Stimulated activated effector memory CD8-positive, alpha-beta T cell treated with anti-CD3 and anti-CD28 coated beads, Interleukin-12 subunit alpha, Interleukin-12 subunit beta, amount 100 ng/mL, for 72 hours (primary cell): ENCODE measurements around the gene RTN4R.

Experiments
- ATAC-seq: fragments of 150-1000 bp; cut with Tn5 transposase; 2 replicates; pipeline ENCODE4 v1.10.0; 2021
- DNase-seq, 2 donors: peaks; one replicate each; pipeline ENCODE4 v3.0.0; 2021 to 2022; ENCODE audit warnings: low spot score in 2 of 2
- H3K27ac Mint-ChIP-seq: one replicate; pipeline ENCODE4 v1.8.0; 2022; ENCODE audit warnings: mild to moderate bottlenecking, mixed read lengths
- H3K36me3 Mint-ChIP-seq: one replicate; pipeline ENCODE4 v1.8.0; 2022; ENCODE audit warnings: mild to moderate bottlenecking, mixed read lengths
- H3K4me1 Mint-ChIP-seq: one replicate; pipeline ENCODE4 v1.8.0; 2022; ENCODE audit warnings: mixed read lengths
- H3K4me3 Mint-ChIP-seq: one replicate; pipeline ENCODE4 v1.8.0; 2022; ENCODE audit warnings: mild to moderate bottlenecking, mixed read lengths
- H3K9me3 Mint-ChIP-seq: one replicate; pipeline ENCODE4 v1.8.0; 2022; ENCODE audit warnings: mixed read lengths

RTN4R gene

DNA sequence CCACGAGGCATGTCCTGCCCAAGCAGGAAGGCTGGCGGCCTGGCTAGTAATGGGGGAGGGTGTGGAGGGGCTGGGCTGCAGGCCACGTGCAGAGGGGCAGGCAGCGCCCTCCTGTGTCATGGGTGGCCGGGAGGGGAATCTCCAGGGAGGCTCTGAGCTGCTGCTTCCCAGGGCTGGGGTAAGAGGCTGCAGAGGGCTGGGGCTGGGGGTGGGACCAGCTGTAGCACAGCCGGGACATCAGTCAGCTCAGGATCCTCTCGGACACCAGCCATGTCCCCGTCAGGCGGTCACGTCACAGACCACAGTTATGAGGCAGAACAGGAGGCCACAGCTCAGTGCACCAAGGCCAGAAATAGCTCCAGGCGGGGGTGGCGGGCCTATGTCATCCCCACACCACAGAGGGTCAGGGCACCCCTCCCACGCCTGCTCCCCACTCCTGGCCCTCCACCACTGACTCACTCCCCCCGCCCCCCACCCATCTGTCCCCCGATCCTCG, 21.1 kb downstream of the RTN4R start:
- no peaks in the 10 kb centered on the region for H3K9me3 Mint-ChIP-seq
- H3K4me3 Mint-ChIP-seq, result no peak overlapping the region
- H3K36me3 Mint-ChIP-seq, result peaks cover 6% of the 10 kb centered on the region
- DNase-seq (no peak), ATAC-seq (no peak)
- peaks cover 41% of the 10 kb centered on the region for H3K4me1 Mint-ChIP-seq
- no peak overlapping the region for H3K27ac Mint-ChIP-seq

GRCh38 chr22:20246368-20247009, 21.6 kb downstream of the RTN4R start:
- Mint-ChIP-seq H3K27ac (peak overlapping the region; percentile 87), H3K4me1 (peaks cover 42% of the 10 kb centered on the region), H3K4me3 (no peak overlapping the region), H3K36me3 (peaks cover 6% of the 10 kb centered on the region), H3K9me3 (no peaks in the 10 kb centered on the region)
- ATAC-seq (no peak), DNase-seq (no peak)

- DNase-seq (no peak), ATAC-seq (no peak)
- Mint-ChIP-seq H3K4me1 (peaks cover 42% of the 10 kb centered on the region), H3K27ac (peak overlapping the region; percentile 87), H3K36me3 (peaks cover 6% of the 10 kb centered on the region), H3K9me3 (no peaks in the 10 kb centered on the region), H3K4me3 (peak overlapping the region; percentile 50)
These were observed 22.3 kb downstream of the RTN4R start for GRCh38 chr22:20245577-20246367.

DNA sequence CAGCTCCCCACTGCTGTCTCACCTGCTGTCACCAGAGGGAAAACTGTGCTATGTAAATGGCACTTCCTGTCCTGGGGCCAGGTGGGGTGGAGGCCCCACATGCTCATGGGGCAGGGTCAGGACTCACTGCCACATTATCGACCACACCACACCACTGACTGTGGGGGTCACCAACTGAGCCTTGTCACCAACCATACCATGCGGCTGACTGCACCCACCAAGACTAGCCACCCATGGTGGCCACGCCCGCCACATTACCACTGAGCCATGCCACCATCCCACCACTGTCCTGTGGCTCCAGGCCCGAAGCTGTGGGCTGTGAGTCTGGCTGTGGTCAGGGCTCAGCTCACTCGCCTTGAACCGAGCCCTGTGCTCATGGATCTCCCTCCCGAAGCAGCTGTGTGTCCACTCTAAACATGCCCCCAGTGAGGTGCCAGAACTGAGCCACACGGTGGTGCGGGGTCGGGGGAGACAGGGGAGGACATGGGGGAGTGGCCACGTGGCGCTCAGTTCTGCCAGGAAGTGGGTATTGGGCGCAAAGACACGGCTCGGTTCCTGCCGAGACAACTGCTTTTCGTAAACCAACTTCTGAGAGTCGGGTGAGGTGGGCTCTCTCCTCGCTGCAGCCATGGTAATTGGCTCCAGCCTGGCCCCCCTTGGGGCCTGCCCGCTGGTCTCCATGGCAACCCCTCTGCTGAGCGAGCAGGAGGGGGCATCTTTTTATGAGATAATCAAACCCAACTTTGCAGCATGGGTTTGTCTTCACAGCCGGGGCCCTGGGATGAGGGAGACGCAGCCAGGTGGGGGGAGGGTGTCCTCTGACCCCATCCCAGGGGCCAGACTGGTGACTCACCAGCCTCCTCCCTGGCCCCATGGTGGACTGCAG, 23.2 kb downstream of the RTN4R start:
- peaks cover 6% of the 10 kb centered on the region for H3K36me3 Mint-ChIP-seq
- peaks cover 42% of the 10 kb centered on the region for H3K4me1 Mint-ChIP-seq
- ATAC-seq (peak; percentile 60), DNase-seq (peak; percentile 30 to 73)
- H3K9me3 Mint-ChIP-seq, result no peaks in the 10 kb centered on the region
- H3K4me3 Mint-ChIP-seq, result peak overlapping the region; percentile 50
- peak overlapping the region; percentile 87 for H3K27ac Mint-ChIP-seq

DNA sequence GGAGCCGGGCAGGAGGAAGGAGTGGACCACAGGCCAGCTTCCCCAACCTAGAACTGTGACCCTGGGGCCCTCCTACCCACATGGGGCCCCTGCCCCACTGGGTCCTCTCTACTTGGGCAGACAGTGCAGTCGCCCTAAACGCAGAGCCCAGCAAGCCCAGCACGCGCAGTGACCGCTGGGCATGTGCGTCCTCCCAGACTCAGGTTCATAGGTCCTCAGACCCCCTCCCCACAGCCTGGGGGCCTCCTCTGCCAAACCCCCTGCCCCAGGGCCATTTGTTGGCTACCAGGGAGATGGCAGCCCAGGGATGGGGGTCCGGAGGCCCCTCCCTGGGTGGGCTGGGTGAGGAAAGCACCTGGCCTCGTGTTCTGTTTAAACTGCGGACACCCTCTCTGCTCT, 23.9 kb downstream of the RTN4R start:
- Mint-ChIP-seq H3K4me1 (peaks cover 42% of the 10 kb centered on the region), H3K9me3 (no peaks in the 10 kb centered on the region), H3K4me3 (peak overlapping the region; percentile 50), H3K36me3 (peaks cover 6% of the 10 kb centered on the region), H3K27ac (peak overlapping the region; percentile 87)
- ATAC-seq (no peak), DNase-seq (no peak)

DNA sequence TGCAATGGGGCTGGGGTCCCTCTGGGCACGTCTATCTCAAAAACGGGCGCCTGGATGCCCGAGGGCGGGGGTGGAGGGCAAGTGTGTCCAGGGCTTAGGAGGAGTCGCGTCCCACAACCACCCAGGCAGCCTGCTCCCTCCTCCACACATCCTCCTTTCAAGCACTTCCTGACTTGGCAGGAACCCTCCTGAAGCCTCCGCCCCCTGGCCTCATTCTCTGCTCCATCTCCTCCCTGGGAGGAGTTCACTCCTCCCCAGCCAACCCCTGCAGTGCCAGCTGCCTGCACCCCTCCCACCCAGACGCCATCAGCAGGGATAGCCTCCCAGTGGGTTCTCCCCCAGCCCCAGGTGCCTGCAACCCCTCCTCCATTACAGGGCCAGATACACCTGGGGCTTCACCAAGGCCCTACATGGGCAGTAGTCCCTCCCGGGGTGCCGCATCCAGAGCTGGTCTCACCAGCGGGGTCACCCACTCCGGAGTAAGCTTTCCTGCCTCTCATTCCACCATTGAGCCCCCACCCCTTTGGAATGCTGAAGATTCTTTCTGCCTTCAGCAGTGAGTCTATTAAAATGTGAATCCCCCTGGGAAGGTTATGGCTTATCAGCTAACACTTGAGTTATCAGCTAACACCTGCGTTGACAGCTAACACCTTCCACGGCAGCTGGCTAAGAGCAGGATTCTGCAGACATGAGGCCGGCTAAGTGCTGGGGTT, 24.4 kb downstream of the RTN4R start:
- peaks cover 6% of the 10 kb centered on the region for H3K36me3 Mint-ChIP-seq
- peak overlapping the region; percentile 87 for H3K27ac Mint-ChIP-seq
- peaks cover 42% of the 10 kb centered on the region for H3K4me1 Mint-ChIP-seq
- DNase-seq (peak in 1 of 2 donors; percentile 68), ATAC-seq (peak; percentile 48)
- no peaks in the 10 kb centered on the region for H3K9me3 Mint-ChIP-seq
- peak overlapping the region; percentile 50 for H3K4me3 Mint-ChIP-seq

GRCh38 chr22:20243176-20243536, 25.0 kb downstream of the RTN4R start:
- H3K4me3 Mint-ChIP-seq, result peak overlapping the region; percentile 50
- no peak for ATAC-seq
- peaks cover 42% of the 10 kb centered on the region for H3K4me1 Mint-ChIP-seq
- no peak for DNase-seq
- H3K36me3 Mint-ChIP-seq, result peaks cover 6% of the 10 kb centered on the region
- H3K9me3 Mint-ChIP-seq, result no peaks in the 10 kb centered on the region
- H3K27ac Mint-ChIP-seq, result peak overlapping the region; percentile 87

- peak overlapping the region; percentile 87 for H3K27ac Mint-ChIP-seq
- H3K4me3 Mint-ChIP-seq, result peak overlapping the region; percentile 50
- ATAC-seq (no peak), DNase-seq (no peak)
- no peaks in the 10 kb centered on the region for H3K9me3 Mint-ChIP-seq
- H3K36me3 Mint-ChIP-seq, result peaks cover 6% of the 10 kb centered on the region
- H3K4me1 Mint-ChIP-seq, result peaks cover 42% of the 10 kb centered on the region
These were observed 25.5 kb downstream of the RTN4R start for GRCh38 chr22:20242393-20243175.

- DNase-seq, result no peak
- Mint-ChIP-seq H3K36me3 (peaks cover 10% of the 10 kb centered on the region), H3K4me3 (peak overlapping the region; percentile 50), H3K9me3 (no peaks in the 10 kb centered on the region), H3K27ac (no peak overlapping the region), H3K4me1 (peaks cover 46% of the 10 kb centered on the region)
- no peak for ATAC-seq
These were observed 26.3 kb downstream of the RTN4R start for GRCh38 chr22:20241579-20242392.

DNA sequence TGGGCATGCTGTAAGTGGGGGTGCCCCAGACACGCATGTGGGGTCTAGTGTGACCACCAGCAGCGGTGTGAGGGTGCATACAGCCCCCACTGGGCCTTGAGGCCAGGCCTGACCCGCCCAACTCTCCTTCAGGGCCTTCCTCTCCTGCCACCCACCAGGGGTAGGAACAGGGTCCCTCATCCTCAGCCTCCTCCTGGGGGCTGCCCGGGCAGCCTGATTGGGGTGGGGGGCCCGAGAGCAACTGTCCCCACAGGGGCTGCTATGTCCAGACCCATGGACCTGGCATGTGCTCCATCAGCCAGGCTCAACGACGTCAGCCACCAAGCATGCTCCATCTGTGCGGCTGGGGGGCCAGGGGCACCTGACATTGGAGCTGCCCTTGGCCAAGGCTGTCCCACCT, 27.2 kb downstream of the RTN4R start:
- Mint-ChIP-seq H3K9me3 (no peaks in the 10 kb centered on the region), H3K36me3 (peaks cover 12% of the 10 kb centered on the region), H3K27ac (no peak overlapping the region), H3K4me1 (peaks cover 46% of the 10 kb centered on the region), H3K4me3 (no peak overlapping the region)
- DNase-seq (no peak), ATAC-seq (no peak)

DNA sequence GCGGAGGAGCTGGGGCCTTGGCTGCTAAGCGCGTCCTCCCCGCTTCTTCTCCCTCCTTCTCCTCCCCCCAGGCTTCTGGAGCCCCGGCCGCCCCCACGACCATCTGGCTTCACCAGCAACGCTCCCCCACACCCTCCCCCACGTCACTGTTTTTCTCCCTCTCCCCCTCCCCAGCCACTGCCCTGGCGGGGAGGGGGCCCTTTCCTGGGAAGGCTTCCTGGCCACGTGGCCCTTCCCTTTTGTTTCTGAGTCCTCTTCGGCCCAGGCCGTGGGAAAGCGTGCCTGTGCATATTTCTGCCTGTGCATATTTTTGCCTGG, 27.7 kb downstream of the RTN4R start:
- Mint-ChIP-seq H3K27ac (no peak overlapping the region), H3K4me3 (no peak overlapping the region)

DNA sequence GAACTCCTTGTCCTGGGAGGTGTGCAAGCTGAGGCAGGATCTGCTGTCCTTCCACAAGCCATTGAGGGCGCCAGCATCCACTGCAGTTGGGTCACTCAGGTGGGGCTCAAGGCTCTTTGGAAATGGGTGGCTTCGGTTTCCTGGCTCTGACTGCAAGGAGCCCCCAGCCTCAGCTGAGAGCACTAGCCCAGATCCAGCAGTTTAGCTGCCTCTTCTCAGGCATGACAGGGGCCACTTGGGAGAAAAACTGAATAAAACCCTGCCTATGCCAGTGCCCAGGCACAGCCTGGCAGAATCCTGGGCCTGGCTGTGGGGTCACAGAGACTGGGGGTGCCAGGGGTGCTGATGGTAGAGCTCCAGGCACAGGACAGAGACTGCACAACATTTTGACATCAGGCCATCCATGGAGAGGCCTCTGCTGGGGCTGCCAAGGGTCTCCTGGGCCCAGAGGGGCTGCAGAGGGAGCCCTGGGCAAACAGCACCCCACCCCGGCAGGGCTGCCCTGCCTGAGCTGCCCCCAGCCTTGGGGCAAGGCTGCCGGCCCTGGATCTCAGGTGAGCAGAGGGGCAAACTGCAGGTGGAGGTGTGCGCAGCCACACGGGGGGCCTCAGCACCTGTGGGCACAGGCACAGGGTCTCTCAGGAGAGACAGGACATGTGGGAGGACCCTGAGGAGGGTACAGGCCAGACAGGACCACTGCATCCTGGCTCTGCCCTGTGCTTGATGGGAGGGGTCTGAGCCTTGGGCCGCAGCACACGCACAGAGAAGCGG, 28.3 kb downstream of the RTN4R start:
- H3K4me3 Mint-ChIP-seq, result peak overlapping the region; percentile 57
- peaks cover 8% of the 10 kb centered on the region for H3K36me3 Mint-ChIP-seq
- no peaks in the 10 kb centered on the region for H3K9me3 Mint-ChIP-seq
- ATAC-seq (no peak), DNase-seq (no peak)
- H3K4me1 Mint-ChIP-seq, result peaks cover 41% of the 10 kb centered on the region
- H3K27ac Mint-ChIP-seq, result peak overlapping the region; percentile 89

More for the DNA sequence above, 27.7 kb downstream of the RTN4R start:
- no peak for DNase-seq
- Mint-ChIP-seq H3K4me1 (peaks cover 43% of the 10 kb centered on the region), H3K9me3 (no peaks in the 10 kb centered on the region), H3K36me3 (peaks cover 12% of the 10 kb centered on the region)
- ATAC-seq, result no peak
